ENCODE data around the gene L3MBTL4. TPM values are rescaled to one million over a fixed set of nuclear protein-coding genes. Genes with fewer than 3 reads are reported as not detected.
"Not testable (repeated sequence)": the region's sequence is repeated elsewhere in the genome, so short reads cannot be mapped to it uniquely, and the experiment has no call there.

The L3MBTL4 gene
- total RNA-seq, 1 experiment from 2014 or later: 0.59 TPM

DNA sequence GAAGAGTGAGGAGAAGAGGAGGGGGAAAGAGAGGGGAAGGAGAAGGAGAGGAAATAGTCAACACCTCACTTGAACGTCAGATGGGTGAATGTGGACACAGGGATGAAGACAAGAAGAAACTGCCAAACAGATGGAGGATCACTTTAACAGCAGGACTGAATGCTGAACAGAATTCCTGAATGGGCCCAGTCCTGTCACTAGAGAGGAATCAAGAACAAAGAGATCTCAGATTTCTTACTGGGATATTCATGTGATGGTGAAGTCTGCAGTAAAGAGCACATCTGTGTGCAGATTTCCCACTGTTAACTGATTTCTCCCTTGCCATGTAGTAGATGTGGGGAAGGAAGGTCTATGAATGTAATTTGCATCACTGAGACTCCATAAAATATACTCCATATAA is 135.4 kb downstream of the L3MBTL4 start:
- no peak overlapping the region for H3K4me3 ChIP-seq (ENCODE audit: insufficient read depth, low read depth, low read length)
- DNase-seq: no peak
- no peaks in the 10 kb centered on the region for H3K36me3 ChIP-seq (replicated peaks; ENCODE audit: control insufficient read depth, insufficient read depth, low read length)
- H3K27me3 ChIP-seq (ENCODE audit: control insufficient read depth, insufficient read depth, low read length): no peaks in the 10 kb centered on the region

GRCh38 chr18:6273423-6273822 is 141.3 kb downstream of the L3MBTL4 start:
- DNase-seq: no peak
- Histone ChIP-seq H3K36me3 (replicated peaks; ENCODE audit: control insufficient read depth, insufficient read depth, low read length) (no peaks in the 10 kb centered on the region), H3K27me3 (ENCODE audit: control insufficient read depth, insufficient read depth, low read length) (peaks cover 2% of the 10 kb centered on the region; the same call in 1 of the 2 replicates), H3K4me3 (ENCODE audit: insufficient read depth, low read depth, low read length) (no peak overlapping the region)

DNA sequence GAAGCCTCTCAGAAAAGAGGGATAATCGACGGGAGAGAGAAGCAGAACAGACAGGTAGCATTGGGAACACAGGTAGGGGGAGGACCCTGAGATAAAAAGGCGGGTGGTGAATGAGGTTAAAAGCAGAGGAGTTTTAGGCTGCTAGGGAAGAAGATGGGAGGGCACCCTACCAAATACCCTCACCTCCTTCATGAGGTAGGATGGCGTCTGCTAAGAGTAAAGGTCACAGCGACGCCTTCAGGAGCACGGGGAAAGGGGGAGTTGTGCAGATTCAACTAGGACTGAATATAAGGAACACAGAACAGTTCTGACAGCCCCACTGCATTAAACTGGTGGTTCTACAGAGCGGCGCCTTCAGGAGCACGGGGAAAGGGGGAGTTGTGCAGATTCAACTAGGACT is 142.6 kb downstream of the L3MBTL4 start:
- DNase-seq: peak; percentile 65

GRCh38 chr18:6271585-6271984 is 143.1 kb downstream of the L3MBTL4 start:
- H3K36me3 ChIP-seq (replicated peaks; ENCODE audit: control insufficient read depth, insufficient read depth, low read length): no peaks in the 10 kb centered on the region
- peak overlapping the region; percentile 7; the same call in 1 of the 2 replicates for H3K4me3 ChIP-seq (ENCODE audit: insufficient read depth, low read depth, low read length)
- peak; percentile 26 for DNase-seq
- peaks cover 2% of the 10 kb centered on the region; the same call in 1 of the 2 replicates for H3K27me3 ChIP-seq (ENCODE audit: control insufficient read depth, insufficient read depth, low read length)

More for the DNA sequence above, 142.6 kb downstream of the L3MBTL4 start:
- not testable (repeated sequence) for H3K27me3 ChIP-seq (ENCODE audit: control insufficient read depth, insufficient read depth, low read length); H3K36me3 ChIP-seq (replicated peaks; ENCODE audit: control insufficient read depth, insufficient read depth, low read length); H3K4me3 ChIP-seq (ENCODE audit: insufficient read depth, low read depth, low read length)

GRCh38 chr18:6270771-6271216 is 143.9 kb downstream of the L3MBTL4 start:
- DNase-seq: no peak
- peaks cover 2% of the 10 kb centered on the region; the same call in 1 of the 2 replicates for H3K27me3 ChIP-seq (ENCODE audit: control insufficient read depth, insufficient read depth, low read length)
- no peak overlapping the region for H3K4me3 ChIP-seq (ENCODE audit: insufficient read depth, low read depth, low read length)
- no peaks in the 10 kb centered on the region for H3K36me3 ChIP-seq (replicated peaks; ENCODE audit: control insufficient read depth, insufficient read depth, low read length)

DNA sequence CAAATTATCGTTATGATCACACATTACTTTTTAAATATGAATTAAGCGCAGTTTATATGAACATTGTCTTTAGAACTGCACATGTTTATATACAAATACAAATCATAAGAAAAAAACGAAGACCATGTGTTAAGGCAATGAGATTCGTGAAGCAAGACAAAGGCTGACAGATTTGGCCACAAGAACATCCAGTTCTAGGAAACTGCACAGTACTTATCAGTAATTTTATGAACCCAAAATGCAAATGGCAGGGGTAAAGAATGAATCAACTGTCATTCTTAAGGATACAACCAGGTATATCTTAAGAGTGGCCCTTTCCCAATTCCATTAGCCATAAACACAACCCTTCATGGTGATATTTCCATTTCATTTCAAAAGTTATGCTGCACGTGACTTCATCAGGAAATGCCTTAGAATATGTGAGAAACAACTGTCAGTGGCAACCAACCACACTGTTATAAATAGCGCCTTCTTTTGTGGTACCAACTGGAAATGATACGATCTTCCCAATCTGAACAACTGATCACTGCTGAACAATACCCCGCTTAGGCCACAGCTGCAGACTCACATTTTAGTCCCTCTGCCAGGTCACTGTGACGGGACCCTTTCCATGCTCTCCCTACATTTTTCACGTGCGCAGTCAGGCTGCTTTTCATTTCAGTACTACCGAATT is 144.9 kb downstream of the L3MBTL4 start:
- no peak overlapping the region for H3K4me3 ChIP-seq (ENCODE audit: insufficient read depth, low read depth, low read length)
- peaks cover 2% of the 10 kb centered on the region; the same call in 1 of the 2 replicates for H3K27me3 ChIP-seq (ENCODE audit: control insufficient read depth, insufficient read depth, low read length)
- DNase-seq: no peak
- H3K36me3 ChIP-seq (replicated peaks; ENCODE audit: control insufficient read depth, insufficient read depth, low read length): no peaks in the 10 kb centered on the region

DNA sequence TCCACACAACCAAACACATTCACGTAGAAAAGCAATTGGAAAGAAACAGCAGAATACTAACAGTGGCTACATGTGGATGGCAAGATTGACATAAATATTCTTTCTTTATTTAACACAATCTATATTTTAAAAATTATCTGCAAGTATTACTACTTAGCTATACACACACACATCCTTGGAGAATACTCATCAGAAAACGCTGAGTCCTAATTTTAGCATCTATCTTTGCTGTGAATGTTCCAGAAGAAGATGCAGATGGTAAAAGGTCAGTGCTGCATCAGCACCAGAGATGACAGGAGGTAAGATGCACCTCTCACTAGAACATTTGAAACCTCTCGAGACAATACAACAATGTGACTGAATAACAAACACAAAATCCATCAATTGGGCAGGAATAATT is 148.5 kb downstream of the L3MBTL4 start:
- H3K27me3 ChIP-seq (ENCODE audit: control insufficient read depth, insufficient read depth, low read length): no peaks in the 10 kb centered on the region
- H3K36me3 ChIP-seq (replicated peaks; ENCODE audit: control insufficient read depth, insufficient read depth, low read length): no peaks in the 10 kb centered on the region
- H3K4me3 ChIP-seq (ENCODE audit: insufficient read depth, low read depth, low read length): no peak overlapping the region
- no peak for DNase-seq

DNA sequence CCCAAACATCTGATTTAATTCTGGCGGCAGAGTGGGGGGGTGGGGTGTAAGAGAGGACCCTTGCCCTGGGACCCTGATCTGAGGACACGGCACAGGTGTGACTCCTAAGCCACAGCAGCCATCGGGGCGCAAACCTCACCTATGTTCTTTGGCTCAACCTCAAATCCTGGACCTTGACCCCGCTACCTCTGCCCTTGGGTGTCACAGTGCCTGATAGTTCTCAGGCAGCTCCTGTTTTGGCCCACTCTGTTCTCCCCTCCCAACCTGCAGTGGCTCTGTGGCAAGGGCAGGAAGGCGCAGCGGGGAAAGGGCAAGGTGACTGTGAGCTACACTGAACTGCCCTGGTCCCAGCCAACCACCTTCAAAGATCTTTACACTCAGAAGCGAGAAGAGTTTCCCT is 152.8 kb downstream of the L3MBTL4 start:
- Histone ChIP-seq H3K4me3 (ENCODE audit: insufficient read depth, low read depth, low read length) (no peak overlapping the region), H3K27me3 (ENCODE audit: control insufficient read depth, insufficient read depth, low read length) (no peaks in the 10 kb centered on the region), H3K36me3 (replicated peaks; ENCODE audit: control insufficient read depth, insufficient read depth, low read length) (no peaks in the 10 kb centered on the region)
- DNase-seq: no peak

GRCh38 chr18:6259324-6259723 is 155.4 kb downstream of the L3MBTL4 start:
- DNase-seq; H3K36me3 ChIP-seq (replicated peaks; ENCODE audit: control insufficient read depth, insufficient read depth, low read length); H3K27me3 ChIP-seq (ENCODE audit: control insufficient read depth, insufficient read depth, low read length); H3K4me3 ChIP-seq (ENCODE audit: insufficient read depth, low read depth, low read length): not testable (repeated sequence)

GRCh38 chr18:6257950-6258349 is 156.8 kb downstream of the L3MBTL4 start:
- H3K27me3 ChIP-seq (ENCODE audit: control insufficient read depth, insufficient read depth, low read length): no peaks in the 10 kb centered on the region
- DNase-seq: peak; percentile 54
- H3K4me3 ChIP-seq (ENCODE audit: insufficient read depth, low read depth, low read length): no peak overlapping the region
- no peaks in the 10 kb centered on the region for H3K36me3 ChIP-seq (replicated peaks; ENCODE audit: control insufficient read depth, insufficient read depth, low read length)

GRCh38 chr18:6256521-6256920 is 158.2 kb downstream of the L3MBTL4 start:
- DNase-seq: no peak
- no peaks in the 10 kb centered on the region for H3K36me3 ChIP-seq (replicated peaks; ENCODE audit: control insufficient read depth, insufficient read depth, low read length)
- no peak overlapping the region for H3K4me3 ChIP-seq (ENCODE audit: insufficient read depth, low read depth, low read length)
- no peaks in the 10 kb centered on the region for H3K27me3 ChIP-seq (ENCODE audit: control insufficient read depth, insufficient read depth, low read length)

DNA sequence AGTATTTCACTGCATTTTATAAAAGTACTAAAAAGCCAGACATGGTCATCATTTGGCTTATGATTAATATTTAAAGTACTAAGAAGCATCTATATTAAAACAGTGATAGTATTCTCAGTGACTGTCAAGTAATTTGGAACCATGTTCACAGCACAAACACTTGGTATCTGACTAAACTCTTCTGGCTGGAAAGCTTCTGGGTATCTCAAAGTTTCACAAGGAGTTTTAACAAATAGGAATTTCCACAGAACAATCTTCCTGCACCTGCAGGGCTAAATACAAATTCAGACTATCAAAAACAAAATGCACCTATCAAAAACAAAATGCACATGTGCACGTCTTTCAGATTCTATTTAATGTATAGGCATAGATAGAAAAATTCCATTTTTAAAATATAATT is 158.8 kb downstream of the L3MBTL4 start:
- no peak overlapping the region for H3K4me3 ChIP-seq (ENCODE audit: insufficient read depth, low read depth, low read length)
- no peaks in the 10 kb centered on the region for H3K27me3 ChIP-seq (ENCODE audit: control insufficient read depth, insufficient read depth, low read length)
- no peak for DNase-seq
- H3K36me3 ChIP-seq (replicated peaks; ENCODE audit: control insufficient read depth, insufficient read depth, low read length): no peaks in the 10 kb centered on the region

GRCh38 chr18:6255116-6255705 is 159.5 kb downstream of the L3MBTL4 start:
- H3K4me3 ChIP-seq (ENCODE audit: insufficient read depth, low read depth, low read length): no peak overlapping the region
- H3K36me3 ChIP-seq (replicated peaks; ENCODE audit: control insufficient read depth, insufficient read depth, low read length): no peaks in the 10 kb centered on the region
- H3K27me3 ChIP-seq (ENCODE audit: control insufficient read depth, insufficient read depth, low read length): no peaks in the 10 kb centered on the region
- no peak for DNase-seq

DNA sequence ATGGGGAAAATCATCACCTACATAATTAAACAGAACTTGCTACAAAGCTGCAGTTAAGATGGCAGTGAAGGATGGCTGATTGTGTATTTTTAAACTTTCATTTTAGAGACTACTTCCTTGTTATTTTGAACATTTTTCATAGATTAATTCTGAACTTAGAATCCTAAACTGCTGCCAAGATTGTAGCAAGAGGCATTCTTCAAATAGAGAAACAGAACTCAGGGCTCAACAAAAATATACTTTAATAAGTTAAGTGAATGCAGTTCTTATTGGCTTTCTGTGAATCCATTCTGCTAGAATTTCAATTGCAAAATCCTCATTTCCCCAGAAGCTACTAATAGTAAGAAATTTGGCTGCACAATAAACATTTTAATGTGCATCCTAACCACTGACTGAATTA is 160.3 kb downstream of the L3MBTL4 start:
- Histone ChIP-seq H3K4me3 (ENCODE audit: insufficient read depth, low read depth, low read length) (no peak overlapping the region), H3K36me3 (replicated peaks; ENCODE audit: control insufficient read depth, insufficient read depth, low read length) (no peaks in the 10 kb centered on the region), H3K27me3 (ENCODE audit: control insufficient read depth, insufficient read depth, low read length) (no peaks in the 10 kb centered on the region)
- no peak for DNase-seq

DNA sequence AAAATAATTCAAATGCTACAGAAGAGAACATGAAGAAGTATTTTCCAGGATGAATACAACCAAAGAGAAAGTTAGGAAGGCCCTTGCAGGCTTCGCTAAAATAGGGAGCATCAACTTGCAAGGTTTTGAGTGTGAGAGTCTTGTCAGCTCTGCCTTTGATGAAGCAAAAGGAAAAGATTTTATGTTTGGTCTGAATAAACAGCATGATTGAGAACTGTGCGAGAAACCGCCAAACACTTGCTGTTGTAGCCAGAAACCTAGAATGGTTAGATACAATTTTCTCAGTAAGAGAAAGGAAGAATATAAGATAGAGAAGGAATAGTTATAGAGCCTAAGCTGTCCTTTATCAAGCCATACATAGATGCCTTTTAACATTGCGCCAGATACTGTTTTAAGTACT is 163.6 kb downstream of the L3MBTL4 start:
- no peaks in the 10 kb centered on the region for H3K27me3 ChIP-seq (ENCODE audit: control insufficient read depth, insufficient read depth, low read length)

More for the DNA sequence above, 163.6 kb downstream of the L3MBTL4 start:
- Histone ChIP-seq H3K36me3 (replicated peaks; ENCODE audit: control insufficient read depth, insufficient read depth, low read length) (no peaks in the 10 kb centered on the region), H3K4me3 (ENCODE audit: insufficient read depth, low read depth, low read length) (no peak overlapping the region)
- DNase-seq: no peak
